Lower leg skin (tissue), 4 donors: ENCODE measurements around the gene CCDC33. TPM values are rescaled to one million over a fixed set of nuclear protein-coding genes. Genes with fewer than 3 reads are reported as not detected.

ENCODE experiments used
- DNase-seq, 2 donors: peaks; one replicate each; pipeline ENCODE4 v3.0.0-alpha.2; 2019; ENCODE audit warnings: low spot score in 2 of 2
- H3K4me3 ChIP-seq: fragments of 200-600 bp; sonication (generic); 2 replicates; pipeline ENCODE4 v1.5.1; 2017; ENCODE audit warnings: mild to moderate bottlenecking, low read depth; ENCODE audit not compliant: poor library complexity, severe bottlenecking
- CTCF ChIP-seq, 3 donors: fragments of 450-650 bp; IDR thresholded peaks; one replicate each; pipeline ENCODE4 v1.5.1; 2016; ENCODE audit warnings: antibody characterized with exemption in 3 of 3, mild to moderate bottlenecking in 3 of 3, moderate library complexity in 2 of 3
- POLR2A ChIP-seq, 2 donors: fragments of 450-650 bp; IDR thresholded peaks; one replicate each; pipeline ENCODE4 v1.6.1; 2016 to 2017; ENCODE audit warnings: antibody characterized with exemption in 2 of 2, mild to moderate bottlenecking in 1 of 2, moderate library complexity in 1 of 2
- WGBS, 2 donors: methylation state at CpG; one replicate each; pipeline ENCODE4 v1.1.5; 2018; 5-methylcytosine and 5-hydroxymethylcytosine counted together
- intact Hi-C: fragments of 100-400 bp; cut with DNase I; formaldehyde crosslinking; loops from one replicate; pipeline ENCODE4 v1.15.0; 2023; ENCODE audit warnings: low total_unique reads
- total RNA-seq, 4 donors: library from RNA; depleted of rRNA; stranded (reverse); fragments of >200 nt; gene quantifications; one replicate each; pipeline ENCODE4 v1.1.0, GENCODE V29; 2016

Gene CCDC33
- total RNA-seq, 4 donors from 2014 or later: not detected

DNA sequence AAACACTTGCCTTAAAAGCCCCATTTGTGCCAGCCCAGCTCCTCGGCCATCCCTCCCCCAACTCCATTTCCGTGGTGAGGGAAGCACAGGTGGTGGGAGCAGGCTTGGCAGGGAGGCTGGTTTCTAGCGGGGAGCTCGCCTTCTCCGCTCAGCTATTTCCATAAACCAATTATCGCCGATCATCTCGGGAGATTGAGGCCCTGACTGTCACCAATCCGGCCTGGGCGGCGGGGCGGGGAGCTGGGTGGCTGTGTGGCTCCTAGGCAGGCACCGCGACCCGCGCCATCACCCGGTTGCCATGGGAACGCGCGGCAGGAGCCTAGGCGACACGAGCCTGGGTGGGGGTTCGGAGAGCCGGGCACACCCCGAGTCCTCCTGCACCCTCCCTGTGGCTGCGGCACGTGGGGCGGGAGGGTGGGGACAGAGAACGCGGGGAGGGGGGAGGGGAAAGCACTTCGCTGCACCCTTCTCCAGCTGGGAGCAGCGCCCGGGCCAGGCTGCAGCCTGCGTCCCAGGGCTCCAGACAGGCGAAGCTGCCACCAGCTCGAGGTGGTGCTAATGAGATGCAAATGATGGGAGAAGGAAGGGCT is 9.3 kb downstream of the CCDC33 start:
- WGBS, 2 donors: 2 to 5% methylated on average over 17 to 33 of the region's 36 CpGs
- TF ChIP-seq CTCF (IDR thresholded peaks at IDR 0.05) (no peak), POLR2A (IDR thresholded peaks at IDR 0.05) (no peak)
- intact Hi-C loops: no loop called here
- H3K4me3 ChIP-seq: no peak overlapping the region
- DNase-seq: no peak

GRCh38 chr15:74250266-74250665 is 14.1 kb downstream of the CCDC33 start:
- no peak for DNase-seq
- TF ChIP-seq CTCF (IDR thresholded peaks at IDR 0.05) (no peak), POLR2A (IDR thresholded peaks at IDR 0.05) (no peak)
- H3K4me3 ChIP-seq: no peak overlapping the region
- WGBS, 2 donors: 85 to 91% methylated on average over 6 of the region's 6 CpGs
- intact Hi-C loops: no loop called here

DNA sequence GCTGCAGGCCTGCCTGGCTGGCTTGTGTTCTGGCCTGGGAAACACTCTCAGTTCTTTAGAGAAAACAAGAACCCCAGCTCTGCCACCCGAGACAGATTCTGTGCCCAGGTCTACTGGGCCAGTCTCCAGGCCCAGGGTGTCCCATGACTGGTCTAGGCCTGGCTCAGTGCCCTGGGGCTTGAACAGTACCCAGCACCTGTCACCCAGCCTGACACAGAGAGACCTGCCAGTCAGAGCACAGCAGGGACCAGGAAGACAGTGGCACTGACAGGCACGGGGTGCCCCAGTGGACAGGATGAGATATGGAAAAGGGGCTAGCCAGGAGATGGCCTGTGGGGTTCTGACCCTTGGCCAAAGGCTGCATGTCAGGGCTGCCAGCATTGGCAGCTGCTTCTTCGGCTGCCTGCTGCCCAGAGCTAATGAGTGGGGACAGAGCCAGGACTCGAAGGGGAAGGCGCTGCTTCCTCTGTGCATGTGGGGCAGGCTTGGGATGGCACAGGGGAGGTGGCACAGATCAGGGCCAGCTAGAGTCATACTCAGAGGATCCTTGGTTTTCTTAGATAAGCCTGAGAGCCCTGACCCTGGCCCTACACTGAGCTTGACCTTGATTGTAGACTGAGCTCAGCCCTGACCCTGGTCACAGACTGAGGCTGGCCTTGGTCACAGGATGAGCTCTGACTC is 15.1 kb downstream of the CCDC33 start:
- intact Hi-C loops: no loop called here
- no peak for TF ChIP-seq POLR2A (IDR thresholded peaks at IDR 0.05)
- no peak for TF ChIP-seq CTCF (IDR thresholded peaks at IDR 0.05)
- no peak overlapping the region for H3K4me3 ChIP-seq
- DNase-seq: no peak
- whole genome bisulfite sequencing, 2 donors: 54% methylated on average over 4 to 5 of the region's 5 CpGs

GRCh38 chr15:74252291-74252690 is 16.2 kb downstream of the CCDC33 start:
- no peak for TF ChIP-seq POLR2A (IDR thresholded peaks at IDR 0.05)
- TF ChIP-seq CTCF (IDR thresholded peaks at IDR 0.05): no peak
- 87 to 89% methylated on average over 6 of the region's 6 CpGs for WGBS, 2 donors
- DNase-seq: no peak
- H3K4me3 ChIP-seq: no peak overlapping the region
- intact Hi-C loops: no loop called here

DNA sequence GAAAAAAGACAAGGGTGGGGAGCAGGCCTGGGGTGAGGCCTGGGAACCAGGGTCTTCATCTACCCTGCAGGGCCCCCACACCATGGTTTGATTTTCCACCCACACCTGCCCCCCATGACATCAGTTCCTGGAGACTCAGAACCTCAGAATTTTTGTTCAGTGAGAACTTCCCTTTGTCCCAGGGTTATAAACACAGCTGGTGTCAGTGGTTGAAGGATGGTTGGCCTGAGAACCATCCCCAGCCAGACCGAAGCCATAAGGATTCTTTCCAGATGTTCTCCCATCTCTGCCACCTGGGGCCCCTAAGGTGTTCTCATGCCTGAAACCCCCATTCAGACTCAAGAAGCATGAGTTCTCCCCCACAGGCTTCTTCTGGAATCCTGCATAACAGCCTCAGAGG is 16.6 kb downstream of the CCDC33 start:
- intact Hi-C loops: no loop called here
- TF ChIP-seq POLR2A (IDR thresholded peaks at IDR 0.05) (no peak), CTCF (IDR thresholded peaks at IDR 0.05) (no peak)
- DNase-seq: no peak
- WGBS, 2 donors: 60 to 71% methylated on average over 1 of the region's 1 CpG
- H3K4me3 ChIP-seq: no peak overlapping the region
